ENCODE measurements around the gene DVL3. TPM values are rescaled to one million over a fixed set of nuclear protein-coding genes. Genes with fewer than 3 reads are reported as not detected.

DVL3 gene
- total and polyA plus RNA-seq, 10 of the 15 experiments (the other 5 are each of a cell fraction or from before 2014, with no cell fraction given) = 2.2 to 39.7 (median 14.5) TPM

GRCh38 chr3:184196536-184196935, 41.4 kb downstream of the DVL3 start (continued):
- no peak for TF ChIP-seq ZBTB33 (IDR thresholded peaks at IDR 0.05)
- TF ChIP-seq NRF1 (conservative IDR thresholded peaks at IDR 0.05; ENCODE audit: low read depth, low read length) = no peak
- TF ChIP-seq JUNB (IDR thresholded peaks at IDR 0.05) = no peak
- TF ChIP-seq NR2C1 (IDR thresholded peaks at IDR 0.05) = no peak
- TF ChIP-seq SMAD1 (IDR thresholded peaks at IDR 0.05; ENCODE audit: low read depth, partially characterized antibody) = no peak
- TF ChIP-seq CREB1 (IDR thresholded peaks at IDR 0.05; ENCODE audit: low read depth) = no peak
- TF ChIP-seq ESRRA (IDR thresholded peaks at IDR 0.05; ENCODE audit: low read length) = no peak

- Histone ChIP-seq H3K9me3 (replicated peaks; ENCODE audit: control insufficient read depth, insufficient read depth, low read length) (no peaks in the 10 kb centered on the region), H4K20me1 (ENCODE audit: control insufficient read depth, insufficient read depth) (no peaks in the 10 kb centered on the region), H3K27ac (ENCODE audit: control insufficient read depth, insufficient read depth) (no peak overlapping the region), H3K36me3 (ENCODE audit: control insufficient read depth in 2 of 2, insufficient read depth in 2 of 2, low read length in 1 of 2) (peaks cover 8 to 13% of the 10 kb centered on the region in 2 experiments; a peak in 3 of 4 replicates), H3K79me2 (ENCODE audit: control insufficient read depth, insufficient read depth, low read length) (no peaks in the 10 kb centered on the region), H3K9ac (ENCODE audit: control insufficient read depth, insufficient read depth, low read length) (no peak overlapping the region), H3K4me2 (ENCODE audit: control insufficient read depth, insufficient read depth) (no peak overlapping the region), H3K4me3 (no peak overlapping the region), H3K27me3 (replicated peaks in 1 of 2; ENCODE audit: control insufficient read depth in 2 of 2, insufficient read depth in 2 of 2, low read length in 1 of 2) (no peaks in the 10 kb centered on the region), H2AFZ (ENCODE audit: control insufficient read depth, low read depth, low read length) (no peak overlapping the region), H3K4me1 (ENCODE audit: control insufficient read depth, insufficient read depth, low read length) (no peaks in the 10 kb centered on the region)
- in situ Hi-C loops (cut with MboI) = no loop called here
- intact Hi-C loops (cut with micrococcal nuclease; ENCODE audit: unreplicated experiment) = no loop called here
- RAD21 ChIA-PET (ENCODE audit: unreplicated experiment) = interaction anchor here (0.7 to 1.1 kb wide), 3 partner anchors 27 to 173 kb away, joined by 3 read pairs; no protein-coding TSS in a partner anchor
- TF ChIP-seq E2F8 (IDR thresholded peaks at IDR 0.05; ENCODE audit: low read depth, partially characterized antibody) (no peak), CREM (IDR thresholded peaks at IDR 0.05; ENCODE audit: low read depth) (no peak), BCL3 (IDR thresholded peaks at IDR 0.05; ENCODE audit: borderline replicate concordance, insufficient read depth, low read depth, low read length, poor library complexity, severe bottlenecking) (no peak), ESRRA (IDR thresholded peaks at IDR 0.05; ENCODE audit: low read length) (no peak), MYB (IDR thresholded peaks at IDR 0.05; ENCODE audit: borderline replicate concordance, low read depth, low read length) (no peak), MLLT1 (IDR thresholded peaks at IDR 0.05) (no peak), RUNX3 (IDR thresholded peaks at IDR 0.05; ENCODE audit: low read length) (no peak), MTA2 (IDR thresholded peaks at IDR 0.05; ENCODE audit: low read depth) (no peak)
- CTCF ChIA-PET = interaction anchor here (1.4 kb wide), 1 partner anchor 51 kb away, joined by 3 read pairs; the partner anchor contains the start of gene EEF1AKMT4
- POLR2A ChIA-PET = no interaction called here
- DNase-seq (ENCODE audit: low read depth, low spot score) (no peak), ATAC-seq (no peak), FAIRE-seq (no peak)
- 90% methylated on average over 9 of the region's 9 CpGs for WGBS (ENCODE audit: insufficient coverage, insufficient replicate concordance, low lambda C conversion rate, missing lambda C conversion rate)
- SMC1A ChIA-PET (ENCODE audit: uncharacterized antibody, unreplicated experiment) = interaction anchor here (1.1 kb wide), 1 partner anchor 43 kb away, joined by 4 read pairs; the partner anchor contains the start of gene DVL3
- no TSS peak for BruUV-seq (replicated peaks)
Measured at GRCh38 chr3:184198509-184198908, 43.3 kb downstream of the DVL3 start.
